HG02970 (cell line): Measurements from ENCODE around the gene DNAAF1.
A peak's percentile ranks its signal among the peaks of the same experiment; 100 is the strongest.

ENCODE experiments used
- ATAC-seq: cut with Tn5 transposase; IDR thresholded peaks from one replicate; pipeline ENCODE4 v1.9.1; 2021; ENCODE audit warnings: mild to moderate bottlenecking, moderate library complexity, moderate number of reproducible peaks; ENCODE audit not compliant: unreplicated experiment, low FRiP score

Gene DNAAF1

DNA sequence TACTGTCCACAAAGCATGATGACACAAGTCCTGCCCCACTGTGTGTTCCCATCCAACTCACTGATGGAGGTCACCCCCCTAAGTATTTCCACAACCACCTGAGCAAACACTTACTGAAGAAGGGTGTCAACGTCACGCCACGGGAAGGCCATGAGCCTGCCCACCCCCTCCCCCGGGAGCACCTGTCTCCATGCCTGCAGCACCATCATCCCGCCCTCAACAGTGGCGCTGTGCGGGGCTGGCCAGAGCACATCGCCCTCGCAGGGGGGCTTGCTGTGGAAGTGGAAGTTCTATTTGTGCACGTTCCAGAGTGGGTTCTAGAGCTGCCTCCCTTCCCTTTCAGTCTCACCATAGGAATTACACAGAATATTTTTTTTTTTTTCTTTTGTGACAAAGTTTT is 24.1 kb upstream of the DNAAF1 start:
- no peak for ATAC-seq

DNA sequence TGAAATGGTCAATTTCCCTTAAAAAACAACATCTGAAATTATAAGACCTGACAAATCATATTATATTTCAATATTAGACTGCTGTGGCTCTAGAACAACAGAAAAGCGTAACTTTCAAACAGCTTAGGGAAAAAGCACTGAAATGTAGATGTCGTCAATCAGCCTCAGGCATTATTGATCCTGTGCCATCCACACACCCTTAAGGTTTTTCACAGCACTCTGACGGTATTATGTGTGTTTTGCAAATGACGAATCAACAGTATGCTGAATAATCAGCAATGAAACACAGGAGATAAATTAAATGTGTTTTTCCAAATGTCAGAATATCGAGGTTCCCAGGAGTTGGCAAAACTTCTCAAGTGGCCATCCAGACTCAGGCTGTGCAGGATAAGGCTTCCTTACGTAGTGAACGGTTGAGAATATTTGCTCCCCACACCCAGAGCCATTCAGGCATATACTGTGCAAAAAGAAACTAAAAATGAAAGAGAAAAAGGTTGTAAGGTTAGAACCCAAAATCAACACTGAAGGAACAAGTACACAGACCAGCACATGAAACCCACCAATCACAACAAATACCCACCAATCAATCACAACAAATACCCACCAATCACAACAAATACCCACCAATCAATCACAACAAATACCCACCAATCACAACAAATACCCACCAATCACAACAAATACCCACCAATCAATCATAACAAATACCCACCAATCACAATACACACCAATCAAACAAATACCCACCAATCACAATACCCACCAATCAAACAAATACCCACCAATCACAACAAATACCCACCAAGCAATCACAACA is 20.6 kb upstream of the DNAAF1 start:
- no peak for ATAC-seq

DNA sequence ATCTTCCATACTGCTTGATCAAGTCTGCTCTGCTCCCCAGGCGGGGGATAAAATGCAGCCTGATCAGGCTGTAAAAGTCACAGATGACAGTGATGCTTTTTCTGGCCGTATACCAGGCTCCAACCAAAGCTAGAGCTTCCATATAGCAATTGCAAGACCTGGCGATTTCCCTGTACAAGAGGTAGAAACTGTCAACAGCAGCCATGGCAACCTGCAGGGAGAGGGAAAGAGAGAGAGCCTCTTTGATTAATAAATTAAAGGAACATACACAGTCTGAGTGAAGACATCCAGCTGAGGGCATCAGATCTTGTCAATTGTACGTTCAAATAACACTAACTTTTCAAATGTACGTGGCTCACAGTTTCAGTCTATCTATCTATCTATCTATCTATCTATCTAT is 14.0 kb upstream of the DNAAF1 start:
- no peak for ATAC-seq

DNA sequence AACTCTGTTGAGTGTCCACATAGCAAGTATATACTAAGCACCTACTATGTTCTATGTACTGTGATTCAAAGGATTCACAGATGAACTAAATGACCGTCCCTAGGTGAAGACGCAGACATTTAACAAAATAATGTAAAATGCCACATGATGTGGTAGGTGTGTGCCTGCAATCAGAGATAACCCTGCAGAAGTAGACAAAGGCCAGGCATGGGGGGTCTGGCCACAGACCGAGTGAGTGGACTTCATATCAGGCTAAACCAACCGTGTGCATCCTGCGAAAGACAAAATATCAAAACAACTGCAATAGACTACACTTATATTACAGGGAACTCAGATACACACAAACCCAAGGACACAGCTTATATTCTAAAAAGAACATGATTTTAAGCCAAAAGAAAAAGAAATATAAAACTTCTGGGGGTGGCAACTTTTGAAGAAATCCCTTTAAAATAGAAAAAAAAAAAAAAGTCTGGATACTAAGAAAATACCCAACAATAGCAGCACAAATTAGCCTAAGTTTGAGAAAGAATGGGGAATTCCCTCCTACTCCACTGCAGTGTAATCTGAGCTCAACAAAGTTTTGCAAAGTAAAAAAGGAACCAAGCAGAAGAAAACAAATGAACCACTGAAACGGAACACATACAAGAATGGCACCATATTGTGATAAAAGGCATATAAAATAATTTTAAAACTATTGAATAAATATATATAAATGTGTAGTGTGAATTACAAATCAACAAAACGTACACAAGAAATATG is 12.4 kb upstream of the DNAAF1 start:
- ATAC-seq: no peak

DNA sequence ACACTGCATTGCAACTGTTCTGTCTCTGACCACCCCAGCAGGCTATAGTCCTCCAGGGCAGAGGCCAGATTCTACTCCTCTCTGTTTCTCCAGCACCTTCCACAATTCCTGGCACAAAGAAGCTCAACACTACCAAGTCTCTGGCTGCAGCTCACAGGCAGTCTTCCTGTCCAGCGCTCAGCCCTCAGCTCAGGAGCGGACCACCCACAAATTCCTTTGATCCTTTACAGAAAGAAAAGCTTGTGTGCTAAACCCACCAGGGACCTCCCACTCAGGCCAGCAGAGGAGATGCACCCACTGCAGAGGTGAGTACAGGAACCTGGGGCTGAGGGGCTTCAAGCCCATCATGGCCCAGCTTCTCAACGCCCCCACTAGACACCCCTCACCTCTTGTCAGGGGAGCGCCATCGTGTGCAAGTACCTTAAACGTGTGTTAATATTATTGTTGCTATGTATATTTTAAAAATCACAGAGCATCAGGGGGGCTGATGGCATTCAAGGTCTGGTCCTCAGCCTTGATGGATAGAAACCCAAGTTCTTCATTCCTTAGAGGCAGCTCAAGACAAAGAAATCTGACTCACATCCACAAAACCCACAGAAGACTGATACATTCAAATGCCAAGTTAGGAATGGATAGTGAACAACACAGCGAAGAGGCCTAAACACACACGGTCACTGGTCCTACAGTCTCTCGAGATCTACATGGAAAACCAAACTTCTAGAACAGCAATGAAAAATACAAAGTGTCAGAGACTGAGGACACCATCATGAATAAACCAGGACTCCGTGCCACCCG is 8.6 kb upstream of the DNAAF1 start:
- ATAC-seq: no peak

DNA sequence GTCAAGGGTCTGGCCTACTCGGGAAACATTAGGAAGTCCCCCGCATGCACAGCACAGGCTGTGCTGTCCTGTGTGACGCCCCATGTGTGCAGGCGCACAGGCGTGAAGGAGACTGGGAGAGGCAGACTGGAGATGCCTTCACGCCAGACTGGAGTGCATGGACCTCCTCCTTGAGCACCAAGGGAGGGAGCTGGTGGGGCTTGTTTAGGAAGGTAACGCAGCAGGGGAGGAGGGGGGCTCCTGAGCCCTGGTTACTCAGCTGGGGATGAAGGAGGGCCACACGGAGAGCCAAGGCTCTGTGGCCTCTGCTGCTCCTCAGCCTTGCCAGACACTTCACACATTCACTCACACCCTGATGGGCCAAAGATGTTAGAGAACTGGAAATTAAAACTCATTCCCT is 7.8 kb upstream of the DNAAF1 start:
- ATAC-seq: no peak

DNA sequence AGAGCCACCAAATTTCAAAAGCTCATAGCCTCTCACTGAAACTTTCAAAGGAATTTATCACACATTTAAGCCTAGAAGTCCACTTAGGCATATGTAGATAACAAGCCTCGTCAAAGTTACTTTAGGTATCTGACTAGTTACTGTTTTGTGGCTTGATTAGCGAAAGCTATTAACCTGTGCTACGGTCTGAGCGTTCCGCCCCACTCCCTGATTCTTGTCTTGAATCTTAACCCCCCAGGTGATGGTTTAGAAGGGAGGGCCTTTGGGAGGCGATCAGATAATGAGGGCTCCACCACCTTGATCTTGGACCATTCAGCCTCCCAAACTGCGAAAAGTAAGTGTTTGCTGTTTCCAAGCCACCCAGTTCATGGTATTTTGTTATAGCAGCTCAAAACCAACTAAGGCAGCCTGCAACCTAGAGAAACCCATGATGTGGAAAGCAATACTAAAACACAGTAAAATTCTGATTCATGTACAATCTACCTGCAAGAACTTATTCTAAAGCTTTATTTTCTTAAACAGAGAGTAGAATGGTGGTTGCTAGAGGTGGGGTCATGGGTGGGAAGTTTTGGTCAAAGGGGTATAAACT is 7.2 kb upstream of the DNAAF1 start:
- no peak for ATAC-seq

DNA sequence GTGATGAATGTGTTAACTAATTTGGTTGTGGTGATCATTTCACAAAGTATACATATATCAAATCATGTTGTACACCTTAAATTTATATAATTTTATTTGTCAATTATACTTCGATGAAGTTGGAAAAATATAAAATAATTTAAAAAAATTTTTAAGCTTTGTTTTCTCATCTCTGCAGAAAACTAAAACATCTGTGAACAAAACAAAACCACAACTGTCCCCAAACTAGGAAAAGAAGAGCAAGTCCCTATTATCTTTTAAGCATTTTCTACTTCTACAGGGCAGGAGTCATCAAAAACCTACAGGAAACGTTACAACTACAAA is 6.6 kb upstream of the DNAAF1 start:
- no peak for ATAC-seq

DNA sequence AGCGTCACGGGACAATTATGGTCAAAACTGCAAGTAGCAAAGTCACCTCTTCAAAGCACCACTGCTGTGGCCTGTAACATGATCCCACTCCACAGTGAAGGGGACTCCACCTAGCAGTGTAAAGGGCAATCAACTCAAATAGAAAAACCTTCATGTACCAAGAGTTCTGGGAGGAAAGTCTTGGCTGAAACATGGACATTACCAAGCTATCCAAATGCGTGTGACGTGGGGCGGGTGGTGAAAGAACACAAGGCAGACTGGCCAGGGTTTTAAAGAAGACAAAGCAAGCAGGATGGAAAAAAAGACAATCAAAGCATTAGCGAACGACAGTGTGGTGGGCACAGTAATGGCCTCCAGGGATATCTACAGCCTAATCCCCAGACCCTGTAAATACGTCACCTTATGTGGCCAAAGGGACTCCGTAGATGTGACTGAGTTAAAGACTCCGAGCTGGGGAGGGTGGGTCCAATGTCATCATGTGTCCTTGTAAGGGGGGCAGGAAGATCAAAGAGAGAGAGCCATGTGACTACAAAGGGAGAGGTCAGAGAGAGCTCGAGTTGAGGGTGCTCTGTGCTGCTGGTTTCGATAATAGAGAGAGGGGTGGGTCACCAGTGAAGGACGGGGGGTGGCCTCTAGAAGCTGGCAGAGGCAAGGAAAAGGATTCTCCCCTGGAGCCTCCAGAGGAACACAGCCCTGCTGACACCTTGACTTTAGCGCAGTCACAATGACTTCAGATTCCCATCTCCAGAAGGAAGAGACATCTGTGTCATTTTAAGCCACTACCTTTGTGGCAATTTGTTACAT is 6.1 kb upstream of the DNAAF1 start:
- no peak for ATAC-seq

DNA sequence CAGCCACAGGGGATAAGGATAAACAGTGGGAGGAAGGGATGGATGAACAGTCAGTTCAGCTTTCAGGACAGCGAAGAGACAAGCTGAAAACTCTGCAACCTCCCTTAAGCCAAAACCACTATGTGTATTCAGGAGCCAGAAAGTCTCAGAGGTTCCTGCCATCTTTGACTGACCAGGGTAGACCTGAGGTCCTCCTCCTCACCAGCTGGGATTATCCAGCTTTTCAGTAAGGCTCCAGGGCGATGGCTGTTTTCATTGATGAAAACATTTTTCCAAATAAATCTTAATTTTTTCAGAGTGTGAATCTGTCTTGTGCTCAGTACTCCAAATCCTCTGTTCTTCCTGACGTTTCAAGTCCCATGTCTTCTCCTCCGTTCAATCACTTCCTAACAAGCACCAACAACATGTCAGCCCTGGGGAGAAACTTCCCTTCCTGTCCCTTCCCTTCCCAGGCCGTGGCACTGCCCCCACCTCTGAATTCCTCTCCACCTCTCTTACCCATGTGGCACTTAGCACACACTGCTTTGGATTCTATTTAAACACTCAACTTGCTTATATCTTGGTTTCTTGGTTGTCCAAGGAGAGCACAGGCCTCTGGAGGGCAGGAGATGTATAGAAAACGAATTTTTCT is 5.4 kb upstream of the DNAAF1 start:
- no peak for ATAC-seq

DNA sequence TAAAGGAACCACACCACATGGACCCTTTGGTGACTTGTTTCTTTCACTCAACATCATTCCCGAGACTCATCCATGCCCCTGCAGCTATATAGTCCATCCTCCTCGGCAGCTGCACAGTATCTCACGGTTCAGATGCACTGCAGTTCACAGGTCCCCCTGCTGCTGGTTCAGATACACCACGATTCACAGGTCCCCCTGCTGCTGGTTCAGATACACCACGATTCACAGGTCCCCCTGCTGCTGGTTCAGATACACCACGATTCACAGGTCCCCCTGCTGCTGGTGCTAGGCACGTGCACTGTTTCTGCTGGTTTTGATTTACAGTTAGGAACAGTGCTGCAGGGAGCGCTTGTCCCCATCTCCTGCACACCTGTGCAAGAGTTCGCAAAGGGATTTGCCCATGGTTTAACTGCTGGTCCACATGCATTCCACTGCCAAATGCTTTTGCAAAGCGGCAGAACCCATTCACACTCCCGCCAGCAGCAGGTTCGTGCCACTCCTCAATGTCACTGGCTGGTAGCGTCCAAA is 3.9 kb upstream of the DNAAF1 start:
- no peak for ATAC-seq

DNA sequence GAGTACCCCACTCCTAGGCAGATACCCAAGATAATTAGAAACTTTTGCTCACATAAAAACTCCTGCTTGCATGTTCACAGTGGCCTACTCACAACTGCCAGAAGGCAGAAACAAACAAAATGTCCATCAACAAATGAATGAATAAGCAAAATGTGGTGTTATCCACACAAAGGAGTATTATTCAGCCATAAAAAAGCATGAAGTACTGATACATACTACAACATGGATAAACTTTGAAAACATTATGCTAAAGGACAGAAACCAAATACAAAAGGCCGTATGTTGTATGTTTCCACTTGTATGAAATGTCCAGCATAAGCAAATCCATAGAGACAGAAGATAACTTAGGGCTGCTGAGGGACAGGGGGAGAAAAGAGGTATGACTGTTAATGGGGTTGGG is 2.0 kb upstream of the DNAAF1 start:
- no peak for ATAC-seq

DNA sequence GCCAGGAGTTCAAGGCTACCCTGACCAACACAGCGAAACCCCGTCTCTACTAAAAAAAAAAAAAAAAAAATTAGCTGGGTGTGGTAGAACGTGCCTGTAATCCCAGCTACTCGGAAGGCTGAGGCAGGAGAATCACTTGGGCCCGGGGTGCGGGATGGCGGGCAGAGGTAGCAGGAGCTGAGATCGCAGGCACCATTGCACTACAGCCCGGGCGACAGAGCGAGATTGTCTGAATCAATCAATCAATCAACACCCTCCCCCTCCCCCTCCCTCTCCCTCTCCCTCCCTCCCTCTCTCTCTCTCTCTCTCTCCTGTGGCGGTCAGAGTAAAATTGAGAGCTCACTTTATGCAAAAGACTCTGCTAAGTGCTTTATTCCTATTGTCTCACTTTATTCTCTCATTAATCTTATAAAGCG is 1.3 kb upstream of the DNAAF1 start:
- no peak for ATAC-seq

DNA sequence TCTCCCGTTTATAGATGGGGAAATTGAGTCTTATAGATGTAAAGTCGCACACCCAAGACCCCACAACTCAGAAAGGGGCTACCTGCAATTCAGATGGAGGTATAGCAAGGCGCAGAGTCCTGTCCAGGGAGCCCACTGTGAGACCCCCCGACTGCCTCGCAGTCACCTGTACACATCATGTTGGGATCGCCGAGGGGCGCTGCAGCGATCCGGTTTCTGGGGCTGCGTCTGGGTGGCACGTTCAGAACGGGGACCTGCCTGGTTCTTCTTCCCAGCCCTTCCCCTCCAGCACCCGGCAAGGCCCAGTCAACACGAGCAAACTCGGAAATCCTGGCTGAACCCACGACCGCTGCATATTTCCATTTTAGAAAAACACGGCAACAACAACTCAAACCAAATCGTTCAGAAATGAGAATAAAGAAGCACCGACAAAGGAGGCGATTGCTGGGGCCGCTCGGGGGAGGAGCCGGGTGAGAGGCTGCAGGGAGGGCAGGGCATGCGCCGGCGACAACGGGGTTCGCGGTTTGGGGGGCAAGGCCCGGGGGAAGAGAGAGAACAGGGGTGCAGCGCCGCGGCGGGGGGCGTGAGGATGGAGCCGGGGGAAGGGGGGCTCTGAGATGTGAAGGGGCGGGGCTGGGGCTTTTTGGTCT is 774 bp upstream of the DNAAF1 start:
- ATAC-seq: peak; percentile 16

DNA sequence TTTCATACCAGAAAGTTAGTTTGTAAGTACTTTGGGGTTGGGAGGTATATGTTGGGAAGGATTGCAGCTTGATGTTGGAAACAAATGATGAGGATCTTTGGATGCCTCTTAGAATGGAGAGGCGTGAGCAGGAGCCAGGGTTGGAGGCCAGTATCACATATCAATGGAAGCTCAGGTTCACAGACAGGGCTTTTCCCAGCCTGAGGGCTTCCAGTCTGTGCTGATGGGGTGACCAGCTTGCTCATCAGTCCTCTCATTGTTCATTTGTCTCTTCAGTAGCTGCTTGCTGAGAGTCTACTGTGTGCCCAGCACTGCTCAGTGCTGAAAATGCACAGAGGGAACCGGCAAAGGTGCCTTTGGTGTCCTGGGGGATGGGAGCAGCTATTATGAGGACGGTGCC is 5.8 kb downstream of the DNAAF1 start:
- no peak for ATAC-seq

DNA sequence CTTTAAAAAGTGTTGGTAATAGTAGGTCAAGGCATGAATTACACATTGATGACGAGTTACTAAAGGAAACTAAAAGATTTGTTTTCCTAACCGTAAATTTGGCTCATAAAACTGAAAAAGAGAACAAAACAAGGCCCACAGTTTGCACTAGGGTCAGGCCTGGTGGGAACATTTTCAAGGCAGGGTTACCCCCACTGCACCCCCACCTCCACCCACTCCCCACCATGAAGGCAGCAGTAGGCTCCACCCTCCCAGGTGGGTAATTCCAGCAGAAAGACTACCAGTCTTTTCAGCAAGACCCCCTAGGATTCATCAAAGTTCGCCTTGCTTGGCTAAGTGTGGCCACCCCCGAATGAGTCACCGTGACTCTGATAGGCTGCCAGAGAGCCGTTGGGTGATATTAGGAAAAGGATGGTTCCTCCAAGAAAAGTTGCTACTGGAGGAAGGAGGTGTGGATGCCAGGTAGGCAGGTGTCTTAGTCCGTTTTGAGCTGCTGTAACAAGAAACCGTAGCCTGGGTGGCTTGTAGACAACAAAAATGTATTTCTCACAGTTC is 8.6 kb downstream of the DNAAF1 start:
- ATAC-seq: no peak

DNA sequence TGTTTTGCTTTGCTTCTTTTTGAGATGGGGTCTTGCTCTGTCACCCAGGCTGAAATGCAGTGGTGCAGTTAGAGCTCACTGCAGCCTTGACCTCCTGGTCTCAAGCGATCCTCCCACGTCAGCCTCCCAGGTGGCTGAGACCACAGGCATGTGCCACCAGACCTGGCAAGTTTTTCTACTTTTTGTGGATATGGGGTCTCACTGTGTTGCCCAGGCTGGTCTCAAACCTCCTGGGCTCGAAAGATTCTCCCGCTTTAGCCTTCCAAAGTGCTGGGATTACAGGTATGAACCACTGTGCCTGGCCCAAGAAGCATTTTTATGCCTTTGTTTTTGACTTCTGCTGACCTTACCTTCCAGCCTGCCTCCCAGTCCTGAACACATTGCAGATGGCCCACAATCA is 10.1 kb downstream of the DNAAF1 start:
- no peak for ATAC-seq

DNA sequence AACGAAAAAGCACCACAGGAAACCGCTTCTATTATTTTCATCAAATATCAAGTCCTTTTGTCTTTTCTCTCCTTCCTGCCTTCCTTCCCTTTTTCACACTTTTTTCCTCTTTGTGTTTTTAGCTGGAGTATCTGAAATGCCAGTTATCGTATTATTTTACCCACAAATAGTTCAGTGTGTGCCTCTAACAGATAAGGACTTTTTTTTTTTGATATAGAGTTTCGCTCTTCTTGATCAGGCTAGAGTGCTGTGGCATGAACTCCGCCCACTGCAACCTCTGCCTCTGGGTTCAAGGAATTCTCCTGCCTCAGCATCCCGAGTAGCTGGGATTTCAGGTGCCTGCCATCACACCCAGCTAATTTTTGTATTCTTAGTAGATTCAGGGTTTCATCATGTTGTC is 10.7 kb downstream of the DNAAF1 start:
- no peak for ATAC-seq

DNA sequence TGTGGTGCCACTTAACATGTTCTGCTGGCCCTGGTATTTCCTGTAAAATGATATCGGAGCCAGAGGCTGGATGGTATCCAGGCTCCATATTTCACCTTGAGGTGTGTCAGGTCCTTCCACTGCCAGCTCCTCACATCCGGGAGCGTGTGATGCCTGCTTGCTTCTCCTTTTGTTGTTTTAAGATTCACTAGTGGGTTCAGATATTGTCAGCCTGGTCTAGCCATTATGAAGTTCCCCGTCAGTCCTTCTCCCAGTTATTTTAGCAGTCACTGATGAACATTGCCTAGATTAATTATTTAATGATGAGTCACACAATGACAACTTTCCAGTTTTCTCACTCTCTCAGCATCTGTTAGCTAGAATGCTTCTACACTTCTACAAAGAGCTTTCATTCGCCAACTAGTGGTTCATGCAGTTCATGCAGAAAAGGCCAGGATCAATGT is 11.3 kb downstream of the DNAAF1 start:
- no peak for ATAC-seq
